Endodermal cell (in vitro differentiated cells): ENCODE data around the gene PCMTD2. TPM values are rescaled to one million over a fixed set of nuclear protein-coding genes. Genes with fewer than 3 reads are reported as not detected.

Source experiments
- DNase-seq: peaks from one replicate; pipeline ENCODE4 v3.0.0-alpha.2; 2017
- H3K27ac ChIP-seq: 2 replicates; pipeline ENCODE4 v1.5.1; 2013; ENCODE audit warnings: mild to moderate bottlenecking, low read depth, low read length, moderate library complexity
- H3K27me3 ChIP-seq: 2 replicates; pipeline ENCODE4 v1.6.1; 2013; ENCODE audit warnings: mild to moderate bottlenecking, low read length, moderate library complexity; ENCODE audit not compliant: insufficient read depth, control insufficient read depth, poor library complexity, severe bottlenecking
- H3K36me3 ChIP-seq: 2 replicates; pipeline ENCODE4 v1.7.0; 2013; ENCODE audit warnings: mild to moderate bottlenecking, low read length, moderate library complexity; ENCODE audit not compliant: control insufficient read depth, insufficient read depth
- H3K4me1 ChIP-seq: one replicate; pipeline ENCODE4 v1.7.0; 2013; ENCODE audit warnings: low read length; ENCODE audit not compliant: control insufficient read depth, insufficient read depth
- H3K4me3 ChIP-seq: 2 replicates; pipeline ENCODE4 v1.5.1; 2013; ENCODE audit warnings: mild to moderate bottlenecking, low read length, moderate library complexity
- H3K9ac ChIP-seq: 2 replicates; pipeline ENCODE4 v1.6.1; 2013; ENCODE audit warnings: mild to moderate bottlenecking, low read length, moderate library complexity; ENCODE audit not compliant: poor library complexity, severe bottlenecking; ENCODE audit errors: extremely low read depth
- H3K9me3 ChIP-seq: 2 replicates; pipeline ENCODE4 v1.6.1; 2013; ENCODE audit warnings: mild to moderate bottlenecking, low read length, moderate library complexity; ENCODE audit not compliant: control insufficient read depth
- H3K27ac Mint-ChIP-seq: 2 replicates; pipeline ENCODE4 v1.8.0; 2020; ENCODE audit warnings: mixed read lengths
- H3K27me3 Mint-ChIP-seq: 2 replicates; pipeline ENCODE4 v1.8.0; 2021; ENCODE audit warnings: mild to moderate bottlenecking, mixed read lengths; ENCODE audit not compliant: insufficient read depth
- H3K36me3 Mint-ChIP-seq: 2 replicates; pipeline ENCODE4 v1.8.0; 2020; ENCODE audit warnings: low read depth, mixed read lengths
- H3K4me1 Mint-ChIP-seq: 2 replicates; pipeline ENCODE4 v1.8.0; 2020; ENCODE audit warnings: mixed read lengths
- H3K4me3 Mint-ChIP-seq: 2 replicates; pipeline ENCODE4 v1.8.0; 2020; ENCODE audit warnings: mild to moderate bottlenecking, moderate library complexity, mixed read lengths
- H3K9me3 Mint-ChIP-seq: 2 replicates; pipeline ENCODE4 v1.8.0; 2020; ENCODE audit warnings: mild to moderate bottlenecking, mixed read lengths
- CTCF ChIP-seq: fragments of 200-600 bp; sonication (generic); conservative IDR thresholded peaks from 2 replicates; pipeline ENCODE4 v1.5.0; 2021; ENCODE audit warnings: antibody characterized with exemption, mild to moderate bottlenecking
- WGBS, 2 experiments: methylation state at CpG; one replicate each; pipeline versions ENCODE4 v1.1.5 to v1.1.7; 2013; ENCODE audit warnings: missing lambda C conversion rate in 2 of 2, mixed read lengths in 1 of 2; ENCODE audit not compliant: insufficient coverage in 1 of 2, insufficient read length in 1 of 2; 5-methylcytosine and 5-hydroxymethylcytosine counted together
- total RNA-seq, 2 donors: library from RNA; stranded (reverse); fragmentation: NEBNext Ultra II Directional in 1 of 2; extraction: Animal tissue kit (Norgen Biotek cat#: 25700) in 1 of 2; gene quantifications; 2 replicates in 1 of 2; 3 replicates in 1 of 2; pipeline ENCODE4 v1.2.1, GENCODE V29; 2021

The PCMTD2 gene
- total RNA-seq, 2 donors from 2014 or later, result 145 to 158 TPM

- peak; percentile 29 for DNase-seq
- 92 to 93% methylated on average over 3 to 10 of the region's 10 CpGs for WGBS, 2 experiments
These were observed 8.8 kb upstream of the PCMTD2 start for GRCh38 chr20:64246616-64247306.

GRCh38 chr20:64247307-64247618 lies 8.3 kb upstream of the PCMTD2 start:
- no peak overlapping the region for H3K9ac ChIP-seq
- no peak overlapping the region for H3K4me3 ChIP-seq
- Mint-ChIP-seq H3K36me3 (no peaks in the 10 kb centered on the region), H3K4me1 (no peaks in the 10 kb centered on the region), H3K27ac (no peak overlapping the region), H3K27me3 (peaks cover 10% of the 10 kb centered on the region), H3K9me3 (no peaks in the 10 kb centered on the region), H3K4me3 (no peak overlapping the region)
- H3K27ac ChIP-seq, result no peak overlapping the region
- no peaks in the 10 kb centered on the region for H3K36me3 ChIP-seq
- H3K4me1 ChIP-seq, result no peaks in the 10 kb centered on the region
- 80 to 93% methylated on average over 2 to 9 of the region's 9 CpGs for WGBS, 2 experiments
- no peaks in the 10 kb centered on the region for H3K9me3 ChIP-seq
- peaks cover 18% of the 10 kb centered on the region for H3K27me3 ChIP-seq
- peak; percentile 36 for DNase-seq
- TF ChIP-seq CTCF, result no peak

More at GRCh38 chr20:64246616-64247306, 8.8 kb upstream of the PCMTD2 start:
- Histone ChIP-seq H3K36me3 (no peaks in the 10 kb centered on the region), H3K4me1 (no peaks in the 10 kb centered on the region), H3K27ac (no peak overlapping the region), H3K9ac (no peak overlapping the region), H3K4me3 (no peak overlapping the region), H3K27me3 (peaks cover 18% of the 10 kb centered on the region), H3K9me3 (no peaks in the 10 kb centered on the region)
- H3K4me1 Mint-ChIP-seq, result no peaks in the 10 kb centered on the region
- H3K27ac Mint-ChIP-seq, result no peak overlapping the region
- no peak for TF ChIP-seq CTCF
- H3K9me3 Mint-ChIP-seq, result no peaks in the 10 kb centered on the region
- no peak overlapping the region for H3K4me3 Mint-ChIP-seq
- no peaks in the 10 kb centered on the region for H3K36me3 Mint-ChIP-seq
- H3K27me3 Mint-ChIP-seq, result peaks cover 10% of the 10 kb centered on the region

GRCh38 chr20:64247970-64248841 lies 7.3 kb upstream of the PCMTD2 start:
- H3K9ac ChIP-seq, result no peak overlapping the region
- H3K9me3 ChIP-seq, result no peaks in the 10 kb centered on the region
- H3K4me3 ChIP-seq, result no peak overlapping the region
- peaks cover 5% of the 10 kb centered on the region for H3K4me1 ChIP-seq
- Mint-ChIP-seq H3K4me3 (no peak overlapping the region), H3K27ac (no peak overlapping the region), H3K27me3 (peaks cover 10% of the 10 kb centered on the region), H3K4me1 (peaks cover 8% of the 10 kb centered on the region), H3K36me3 (no peaks in the 10 kb centered on the region), H3K9me3 (no peaks in the 10 kb centered on the region)
- H3K36me3 ChIP-seq, result no peaks in the 10 kb centered on the region
- peaks cover 18% of the 10 kb centered on the region for H3K27me3 ChIP-seq
- no peak overlapping the region for H3K27ac ChIP-seq
- WGBS, 2 experiments, result 87 to 91% methylated on average over 15 to 31 of the region's 33 CpGs
- no peak for TF ChIP-seq CTCF
- DNase-seq, result peak; percentile 43
